Endothelial cell (in vitro differentiated cells): ENCODE results near the gene ABLIM2. TPM values are rescaled to one million over a fixed set of nuclear protein-coding genes. Genes with fewer than 3 reads are reported as not detected.

Experiments used
- DNase-seq: peaks from one replicate; pipeline ENCODE4 v3.0.0; 2021; ENCODE audit warnings: low spot score
- H3K27ac Mint-ChIP-seq: one replicate; pipeline ENCODE4 v1.8.0; 2021; ENCODE audit warnings: mixed read lengths, inconsistent platforms; ENCODE audit not compliant: unreplicated experiment
- H3K27me3 Mint-ChIP-seq: one replicate; pipeline ENCODE4 v1.8.0; 2021; ENCODE audit warnings: mild to moderate bottlenecking, moderate library complexity, mixed read lengths, inconsistent platforms; ENCODE audit not compliant: unreplicated experiment
- H3K36me3 Mint-ChIP-seq: one replicate; pipeline ENCODE4 v1.8.0; 2021; ENCODE audit warnings: mild to moderate bottlenecking, low read depth, mixed read lengths, inconsistent platforms; ENCODE audit not compliant: unreplicated experiment
- H3K4me1 Mint-ChIP-seq: one replicate; pipeline ENCODE4 v1.8.0; 2021; ENCODE audit warnings: mild to moderate bottlenecking, mixed read lengths, inconsistent platforms; ENCODE audit not compliant: unreplicated experiment
- H3K4me3 Mint-ChIP-seq: one replicate; pipeline ENCODE4 v1.8.0; 2021; ENCODE audit warnings: mild to moderate bottlenecking, mixed read lengths, inconsistent platforms; ENCODE audit not compliant: unreplicated experiment
- H3K9me3 Mint-ChIP-seq: one replicate; pipeline ENCODE4 v1.8.0; 2021; ENCODE audit warnings: mixed read lengths, inconsistent platforms; ENCODE audit not compliant: unreplicated experiment
- total RNA-seq: library from RNA; stranded (reverse); fragmentation: NEBNext Ultra II Directional; extraction: Animal tissue kit (Norgen Biotek cat#: 25700); gene quantifications from one replicate; pipeline ENCODE4 v1.2.1, GENCODE V29; 2021; ENCODE audit not compliant: unreplicated experiment
- TF ChIP-seq, protein P1 (sequence below): fragments of 200-600 bp; sonication (generic); IDR thresholded peaks from one replicate; pipeline ENCODE4 v1.5.0; 2021; ENCODE audit warnings: antibody characterized with exemption; ENCODE audit not compliant: unreplicated experiment

Gene ABLIM2
- total RNA-seq, 1 donor from 2014 or later, result 0.74 TPM

DNA sequence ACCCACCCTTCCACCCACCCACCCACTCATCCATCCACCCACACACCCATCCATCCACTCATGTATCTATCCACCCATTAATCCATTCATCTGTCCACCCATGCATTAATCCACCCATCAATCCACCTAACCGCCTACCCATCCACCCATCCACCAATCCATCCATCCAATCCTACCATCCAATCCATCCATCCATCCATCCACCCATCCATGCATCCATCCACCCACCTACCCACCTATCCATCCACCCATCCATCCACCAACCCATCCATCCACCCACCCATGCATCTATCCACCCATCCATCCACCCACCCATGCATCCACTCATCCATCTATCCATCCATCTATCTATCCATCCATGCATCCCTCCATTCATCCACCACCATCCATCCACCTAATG, 184.2 kb downstream of the ABLIM2 start:
- TF ChIP-seq, protein P1, sequence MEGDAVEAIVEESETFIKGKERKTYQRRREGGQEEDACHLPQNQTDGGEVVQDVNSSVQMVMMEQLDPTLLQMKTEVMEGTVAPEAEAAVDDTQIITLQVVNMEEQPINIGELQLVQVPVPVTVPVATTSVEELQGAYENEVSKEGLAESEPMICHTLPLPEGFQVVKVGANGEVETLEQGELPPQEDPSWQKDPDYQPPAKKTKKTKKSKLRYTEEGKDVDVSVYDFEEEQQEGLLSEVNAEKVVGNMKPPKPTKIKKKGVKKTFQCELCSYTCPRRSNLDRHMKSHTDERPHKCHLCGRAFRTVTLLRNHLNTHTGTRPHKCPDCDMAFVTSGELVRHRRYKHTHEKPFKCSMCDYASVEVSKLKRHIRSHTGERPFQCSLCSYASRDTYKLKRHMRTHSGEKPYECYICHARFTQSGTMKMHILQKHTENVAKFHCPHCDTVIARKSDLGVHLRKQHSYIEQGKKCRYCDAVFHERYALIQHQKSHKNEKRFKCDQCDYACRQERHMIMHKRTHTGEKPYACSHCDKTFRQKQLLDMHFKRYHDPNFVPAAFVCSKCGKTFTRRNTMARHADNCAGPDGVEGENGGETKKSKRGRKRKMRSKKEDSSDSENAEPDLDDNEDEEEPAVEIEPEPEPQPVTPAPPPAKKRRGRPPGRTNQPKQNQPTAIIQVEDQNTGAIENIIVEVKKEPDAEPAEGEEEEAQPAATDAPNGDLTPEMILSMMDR, result no peak
- no peak for DNase-seq
- Mint-ChIP-seq H3K27me3 (peaks cover 10% of the 10 kb centered on the region), H3K4me3 (no peak overlapping the region), H3K36me3 (peaks cover 8% of the 10 kb centered on the region), H3K4me1 (peaks cover 19% of the 10 kb centered on the region), H3K27ac (no peak overlapping the region), H3K9me3 (no peaks in the 10 kb centered on the region)

DNA sequence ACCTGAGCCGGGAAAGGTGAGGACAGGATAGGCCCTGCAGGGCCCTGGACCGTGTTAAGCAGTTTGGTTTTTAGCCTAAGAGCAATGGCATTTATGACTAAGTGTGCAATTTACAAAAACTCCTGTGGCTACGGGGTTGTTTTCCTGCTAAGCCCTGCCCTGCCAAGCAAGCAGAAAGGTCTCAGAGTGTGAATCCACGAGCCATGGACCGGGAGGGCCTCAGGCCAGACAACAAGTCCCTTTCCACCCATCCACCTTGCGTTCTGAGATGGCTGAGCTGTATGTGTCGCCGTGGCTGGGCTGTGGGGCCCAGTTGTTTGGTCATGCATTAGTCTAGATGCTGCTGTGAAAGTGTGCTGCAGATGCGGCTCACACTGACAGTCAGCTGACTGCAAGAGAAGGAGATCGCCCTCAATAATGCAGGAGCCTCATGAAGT, 185.1 kb downstream of the ABLIM2 start:
- Mint-ChIP-seq H3K36me3 (peaks cover 8% of the 10 kb centered on the region), H3K4me1 (peaks cover 24% of the 10 kb centered on the region), H3K4me3 (no peak overlapping the region), H3K27ac (no peak overlapping the region), H3K27me3 (peaks cover 10% of the 10 kb centered on the region), H3K9me3 (no peaks in the 10 kb centered on the region)
- no peak for DNase-seq
- TF ChIP-seq, protein P1, result no peak

DNA sequence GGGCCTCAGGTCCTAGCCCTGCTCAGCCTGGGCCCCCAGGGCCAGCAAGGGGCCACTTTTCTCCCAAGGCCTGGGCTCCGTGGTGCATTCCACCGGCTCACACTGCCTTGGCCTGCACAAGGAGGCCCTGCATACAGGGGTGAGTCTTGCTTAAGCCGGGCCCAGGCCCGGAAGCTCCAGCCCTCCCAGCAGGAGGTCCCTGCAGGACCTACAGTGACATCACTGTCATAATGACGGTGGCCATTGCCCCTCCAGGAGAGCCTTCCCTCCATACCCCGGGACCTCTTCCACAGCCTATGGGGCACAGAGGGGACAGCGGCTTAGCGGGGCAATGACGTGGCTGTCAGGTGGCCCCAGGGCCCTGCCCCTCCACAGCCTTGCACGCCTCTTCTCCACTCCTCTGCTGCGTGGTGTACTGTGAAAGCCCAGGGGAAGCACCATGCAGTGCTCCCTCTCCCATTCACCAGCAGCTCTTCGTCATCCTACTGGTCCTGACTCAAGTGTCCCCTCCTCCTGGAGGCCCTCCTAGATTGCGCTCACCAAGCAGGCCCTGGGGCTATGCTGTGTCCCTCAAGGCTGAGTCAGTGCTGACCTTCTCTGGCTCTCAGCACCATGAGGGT, 186.6 kb downstream of the ABLIM2 start:
- DNase-seq, result no peak
- H3K27ac Mint-ChIP-seq, result no peak overlapping the region
- no peak overlapping the region for H3K4me3 Mint-ChIP-seq
- TF ChIP-seq, protein P1, result no peak
- H3K9me3 Mint-ChIP-seq, result no peaks in the 10 kb centered on the region
- peaks cover 30% of the 10 kb centered on the region for H3K4me1 Mint-ChIP-seq
- H3K27me3 Mint-ChIP-seq, result peaks cover 11% of the 10 kb centered on the region
- H3K36me3 Mint-ChIP-seq, result peaks cover 8% of the 10 kb centered on the region

DNA sequence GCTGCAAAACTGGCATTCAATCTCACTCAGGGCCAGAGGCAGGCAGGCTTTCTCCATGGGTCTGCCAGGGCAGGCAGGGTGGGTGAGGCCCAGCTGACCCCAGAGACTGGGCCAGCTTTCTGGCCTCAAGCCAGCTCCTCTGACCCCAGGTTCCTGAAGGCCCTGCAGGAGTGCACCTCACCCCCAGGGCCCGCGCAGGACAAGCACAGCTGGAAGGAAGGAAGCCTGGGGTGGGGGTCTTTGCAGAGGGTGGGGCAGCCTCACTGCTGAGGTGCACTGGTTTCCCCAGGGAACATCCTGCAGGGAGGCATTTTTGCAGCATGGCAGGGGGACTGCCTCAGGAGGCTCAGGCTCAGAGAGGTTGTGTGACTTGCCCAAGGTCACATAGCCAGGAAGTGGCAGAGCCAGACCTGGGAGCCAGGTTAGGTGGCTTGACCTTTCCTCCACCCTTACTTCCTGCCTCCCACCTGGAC, 187.4 kb downstream of the ABLIM2 start:
- peaks cover 11% of the 10 kb centered on the region for H3K27me3 Mint-ChIP-seq
- TF ChIP-seq, protein P1, result no peak
- DNase-seq, result no peak
- H3K27ac Mint-ChIP-seq, result no peak overlapping the region
- H3K9me3 Mint-ChIP-seq, result no peaks in the 10 kb centered on the region
- H3K4me1 Mint-ChIP-seq, result peaks cover 30% of the 10 kb centered on the region
- H3K4me3 Mint-ChIP-seq, result no peak overlapping the region
- H3K36me3 Mint-ChIP-seq, result peaks cover 8% of the 10 kb centered on the region

DNA sequence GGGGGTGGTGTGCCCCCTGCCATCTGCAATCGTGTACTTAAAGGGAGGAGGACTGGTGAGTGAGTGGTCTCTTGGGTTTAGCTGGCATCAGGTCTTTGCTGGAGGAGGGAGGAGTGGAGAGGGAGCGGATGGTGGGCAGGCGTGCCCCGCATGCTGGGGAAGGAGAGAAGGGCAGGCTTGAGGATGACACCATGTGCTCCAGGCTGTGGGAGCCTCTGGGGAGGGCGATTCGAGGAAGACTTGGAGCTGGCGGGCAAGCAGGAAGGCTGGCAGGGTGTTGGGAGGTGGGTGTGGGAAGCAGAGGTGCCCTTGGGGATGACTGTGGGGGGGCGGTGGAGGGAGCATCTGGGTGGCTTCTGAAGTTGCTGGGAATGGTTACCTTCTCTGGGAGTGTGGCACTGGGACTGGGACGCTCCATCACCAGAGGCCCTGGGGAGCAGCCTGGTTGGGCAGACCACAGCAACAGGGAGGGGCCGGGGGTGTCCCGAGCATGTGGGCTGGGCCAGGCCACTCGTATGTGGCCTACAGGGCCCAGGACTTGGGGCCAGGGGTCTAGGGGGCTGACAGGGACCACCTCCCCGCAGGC, 188.2 kb downstream of the ABLIM2 start:
- Mint-ChIP-seq H3K36me3 (peaks cover 8% of the 10 kb centered on the region), H3K27me3 (peaks cover 11% of the 10 kb centered on the region), H3K4me3 (no peak overlapping the region), H3K27ac (peak overlapping the region; percentile 90), H3K9me3 (no peaks in the 10 kb centered on the region), H3K4me1 (peaks cover 30% of the 10 kb centered on the region)
- TF ChIP-seq, protein P1, result no peak
- no peak for DNase-seq
